H9 (cell line): ENCODE data around the gene ARHGEF10L. TPM values are rescaled to one million over a fixed set of nuclear protein-coding genes. Genes with fewer than 3 reads are reported as not detected.

Experiments
- DNase-seq: peaks from one replicate; pipeline ENCODE4 v3.0.0-alpha.2; 2017
- H2AFZ ChIP-seq: one replicate; pipeline ENCODE4 v1.6.1; 2013; ENCODE audit warnings: mild to moderate bottlenecking, low read length, control low read depth, moderate library complexity
- H2AK5ac ChIP-seq: 2 replicates; pipeline ENCODE4 v1.6.1; 2013; ENCODE audit warnings: low read length, control low read depth, mixed read lengths; ENCODE audit not compliant: insufficient read length
- H2BK120ac ChIP-seq: one replicate; pipeline ENCODE4 v1.6.1; 2013; ENCODE audit warnings: low read depth, mild to moderate bottlenecking, low read length, control low read depth, inconsistent platforms; ENCODE audit not compliant: poor library complexity, severe bottlenecking
- H2BK12ac ChIP-seq: 2 replicates; pipeline ENCODE4 v1.6.1; 2013; ENCODE audit warnings: low read length, control low read depth, mixed read lengths, low read depth; ENCODE audit not compliant: insufficient read length
- H2BK15ac ChIP-seq: 2 replicates; pipeline ENCODE4 v1.6.1; 2013; ENCODE audit warnings: low read depth, low read length, control low read depth
- H2BK20ac ChIP-seq: one replicate; pipeline ENCODE4 v1.6.1; 2013; ENCODE audit warnings: low read depth, mild to moderate bottlenecking, low read length, control low read depth, inconsistent platforms; ENCODE audit not compliant: poor library complexity, severe bottlenecking
- H2BK5ac ChIP-seq: 2 replicates; pipeline ENCODE4 v1.6.1; 2013; ENCODE audit warnings: low read length, control low read depth, mixed read lengths; ENCODE audit not compliant: insufficient read length
- H3K14ac ChIP-seq: 2 replicates; pipeline ENCODE4 v1.6.1; 2013; ENCODE audit warnings: low read length, control low read depth; ENCODE audit not compliant: insufficient read depth
- H3K18ac ChIP-seq: 2 replicates; pipeline ENCODE4 v1.6.1; 2013; ENCODE audit warnings: low read depth, mild to moderate bottlenecking, mixed read lengths, low read length, control low read depth; ENCODE audit not compliant: insufficient read length
- H3K23ac ChIP-seq: 2 replicates; pipeline ENCODE4 v1.6.1; 2013; ENCODE audit warnings: low read length, control low read depth, mixed read lengths, low read depth; ENCODE audit not compliant: insufficient read length
- H3K23me2 ChIP-seq: 2 replicates; pipeline ENCODE4 v1.6.1; 2013; ENCODE audit warnings: low read depth, mild to moderate bottlenecking, mixed read lengths, low read length, control low read depth; ENCODE audit not compliant: insufficient read length, poor library complexity, severe bottlenecking
- H3K27ac ChIP-seq: 2 replicates; pipeline ENCODE4 v1.5.1; 2013; ENCODE audit warnings: low read length, control low read depth, mixed read lengths, low read depth; ENCODE audit not compliant: insufficient read length
- H3K27me3 ChIP-seq: 2 replicates; pipeline ENCODE4 v1.6.1; 2013; ENCODE audit warnings: low read length, control low read depth, inconsistent platforms; ENCODE audit not compliant: insufficient read depth
- H3K4ac ChIP-seq: 2 replicates; pipeline ENCODE4 v1.6.1; 2013; ENCODE audit warnings: low read depth, mild to moderate bottlenecking, control low read depth, inconsistent platforms, low read length, moderate library complexity
- H3K4me1 ChIP-seq: 2 replicates; pipeline ENCODE4 v1.6.1; 2013; ENCODE audit warnings: low read length, control low read depth, inconsistent platforms; ENCODE audit not compliant: insufficient read depth
- H3K4me2 ChIP-seq: 2 replicates; pipeline ENCODE4 v1.6.1; 2013; ENCODE audit warnings: low read length, control low read depth, mixed read lengths; ENCODE audit not compliant: insufficient read length, insufficient read depth
- H3K56ac ChIP-seq: 2 replicates; pipeline ENCODE4 v1.6.1; 2013; ENCODE audit warnings: low read depth, mild to moderate bottlenecking, mixed read lengths, low read length, control low read depth; ENCODE audit not compliant: insufficient read length
- H3K79me1 ChIP-seq: 2 replicates; pipeline ENCODE4 v1.6.1; 2013; ENCODE audit warnings: low read depth, mild to moderate bottlenecking, moderate library complexity, low read length, control low read depth, inconsistent platforms; ENCODE audit not compliant: insufficient read depth, poor library complexity, severe bottlenecking
- H3K79me2 ChIP-seq: 2 replicates; pipeline ENCODE4 v1.6.1; 2013; ENCODE audit warnings: low read length, control low read depth, inconsistent platforms; ENCODE audit not compliant: insufficient read depth
- H3K9ac ChIP-seq: 2 replicates; pipeline ENCODE4 v1.6.1; 2013; ENCODE audit warnings: low read length, control low read depth, mixed read lengths; ENCODE audit not compliant: insufficient read length; ENCODE audit errors: extremely low read depth
- H3K9me3 ChIP-seq: one replicate; pipeline ENCODE4 v1.6.1; 2013; ENCODE audit warnings: low read depth, low read length, inconsistent platforms; ENCODE audit not compliant: control insufficient read depth
- H3T11ph ChIP-seq: one replicate; pipeline ENCODE4 v1.6.1; 2013; ENCODE audit warnings: mild to moderate bottlenecking, low read length, control low read depth, inconsistent platforms
- H4K20me1 ChIP-seq: one replicate; pipeline ENCODE4 v1.6.1; 2013; ENCODE audit not compliant: control insufficient read depth, insufficient read length, insufficient read depth
- H4K5ac ChIP-seq: 2 replicates; pipeline ENCODE4 v1.6.1; 2013; ENCODE audit warnings: low read depth, mild to moderate bottlenecking, mixed read lengths, low read length, control low read depth; ENCODE audit not compliant: insufficient read length
- H4K8ac ChIP-seq: replicated peaks from 2 replicates; pipeline ENCODE4 v1.6.1; 2013; ENCODE audit warnings: low read length, control low read depth, mixed read lengths, low read depth; ENCODE audit not compliant: insufficient read length
- H4K91ac ChIP-seq: 2 replicates; pipeline ENCODE4 v1.6.1; 2013; ENCODE audit warnings: low read depth, mild to moderate bottlenecking, moderate library complexity, mixed read lengths, low read length, control low read depth; ENCODE audit not compliant: insufficient read length
- H3K27ac Mint-ChIP-seq, 3 experiments: 2 replicates in 2 of 3; 3 replicates in 1 of 3; pipeline ENCODE4 v1.8.0; 2020 to 2021; ENCODE audit warnings: mixed read lengths in 3 of 3, mild to moderate bottlenecking in 1 of 3, moderate library complexity in 1 of 3
- H3K27me3 Mint-ChIP-seq: 2 replicates; pipeline ENCODE4 v1.8.0; 2021; ENCODE audit warnings: low read depth, mild to moderate bottlenecking, moderate library complexity, mixed read lengths
- H3K36me3 Mint-ChIP-seq, 3 experiments: 2 replicates in 2 of 3; 3 replicates in 1 of 3; pipeline ENCODE4 v1.8.0; 2020 to 2021; ENCODE audit warnings: low read depth in 3 of 3, mixed read lengths in 3 of 3; ENCODE audit not compliant: insufficient read depth in 1 of 3
- H3K4me1 Mint-ChIP-seq, 2 experiments: 2 replicates each; pipeline ENCODE4 v1.8.0; 2020; ENCODE audit warnings: mixed read lengths in 2 of 2
- H3K4me3 Mint-ChIP-seq, 2 experiments: 2 replicates in 1 of 2; 3 replicates in 1 of 2; pipeline ENCODE4 v1.8.0; 2020 to 2021; ENCODE audit warnings: mild to moderate bottlenecking in 2 of 2, mixed read lengths in 2 of 2, moderate library complexity in 1 of 2
- H3K9me3 Mint-ChIP-seq, 2 experiments: 2 replicates in 1 of 2; 3 replicates in 1 of 2; pipeline ENCODE4 v1.8.0; 2020; ENCODE audit warnings: mild to moderate bottlenecking in 2 of 2, mixed read lengths in 2 of 2, moderate library complexity in 1 of 2
- WGBS: extraction: QIAGEN DNeasy Blood & Tissue Kit; methylation state at CpG from one replicate; pipeline ENCODE4 v1.1.7; 2013; ENCODE audit warnings: missing lambda C conversion rate, low lambda C conversion rate, mixed read lengths; ENCODE audit not compliant: insufficient read length; ENCODE audit errors: extremely low coverage; 5-methylcytosine and 5-hydroxymethylcytosine counted together
- total RNA-seq: library from RNA; stranded (reverse); gene quantifications from 2 replicates; pipeline ENCODE4 v1.2.1, GENCODE V29; 2021
- TF ChIP-seq, protein P1 (sequence below): fragments of 200-600 bp; sonication (generic); conservative IDR thresholded peaks from 3 replicates; pipeline ENCODE4 v1.8.0; 2021; ENCODE audit warnings: antibody characterized with exemption, mild to moderate bottlenecking

The ARHGEF10L gene
- total RNA-seq, 1 experiment from 2014 or later, result 20.2 TPM

DNA sequence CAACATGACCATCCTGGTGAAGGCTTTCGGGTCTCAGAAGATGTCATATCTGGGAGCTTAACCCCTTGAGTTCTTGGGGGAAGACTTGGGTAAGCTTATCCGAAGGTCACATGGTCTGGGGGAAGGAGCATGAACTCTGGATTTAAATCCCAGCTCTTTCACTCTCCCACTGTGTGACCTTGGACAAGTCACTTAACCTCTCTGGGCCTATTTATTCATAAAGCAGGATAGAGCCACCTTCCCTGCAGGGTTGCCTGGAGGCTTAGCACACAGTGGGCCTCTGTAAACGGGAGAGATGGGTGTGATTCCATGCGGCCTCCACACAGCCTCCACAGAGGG, 8.2 kb upstream of the ARHGEF10L start:
- Mint-ChIP-seq H3K27me3 (no peaks in the 10 kb centered on the region), H3K27ac (no peak overlapping the region), H3K36me3 (no peaks in the 10 kb centered on the region; a peak in 1 of 7 replicates), H3K4me3 (no peak overlapping the region), H3K9me3 (peaks cover 2 to 3% of the 10 kb centered on the region in 2 experiments; a peak in 3 of 5 replicates), H3K4me1 (peaks cover 32 to 47% of the 10 kb centered on the region in 2 experiments)
- no peaks in the 10 kb centered on the region for H3K79me2 ChIP-seq
- H3K4me2 ChIP-seq, result no peak overlapping the region
- no peak overlapping the region for H2AK5ac ChIP-seq
- no peak overlapping the region for H3K27ac ChIP-seq
- H4K5ac ChIP-seq, result no peak overlapping the region
- no peak for DNase-seq
- TF ChIP-seq, protein P1, sequence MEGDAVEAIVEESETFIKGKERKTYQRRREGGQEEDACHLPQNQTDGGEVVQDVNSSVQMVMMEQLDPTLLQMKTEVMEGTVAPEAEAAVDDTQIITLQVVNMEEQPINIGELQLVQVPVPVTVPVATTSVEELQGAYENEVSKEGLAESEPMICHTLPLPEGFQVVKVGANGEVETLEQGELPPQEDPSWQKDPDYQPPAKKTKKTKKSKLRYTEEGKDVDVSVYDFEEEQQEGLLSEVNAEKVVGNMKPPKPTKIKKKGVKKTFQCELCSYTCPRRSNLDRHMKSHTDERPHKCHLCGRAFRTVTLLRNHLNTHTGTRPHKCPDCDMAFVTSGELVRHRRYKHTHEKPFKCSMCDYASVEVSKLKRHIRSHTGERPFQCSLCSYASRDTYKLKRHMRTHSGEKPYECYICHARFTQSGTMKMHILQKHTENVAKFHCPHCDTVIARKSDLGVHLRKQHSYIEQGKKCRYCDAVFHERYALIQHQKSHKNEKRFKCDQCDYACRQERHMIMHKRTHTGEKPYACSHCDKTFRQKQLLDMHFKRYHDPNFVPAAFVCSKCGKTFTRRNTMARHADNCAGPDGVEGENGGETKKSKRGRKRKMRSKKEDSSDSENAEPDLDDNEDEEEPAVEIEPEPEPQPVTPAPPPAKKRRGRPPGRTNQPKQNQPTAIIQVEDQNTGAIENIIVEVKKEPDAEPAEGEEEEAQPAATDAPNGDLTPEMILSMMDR, result no peak
- H3K4ac ChIP-seq, result no peak overlapping the region
- no peaks in the 10 kb centered on the region for H3K27me3 ChIP-seq
- H3K4me1 ChIP-seq, result peaks cover 3% of the 10 kb centered on the region; the same call in 1 of the 2 replicates
- no peaks in the 10 kb centered on the region for H4K20me1 ChIP-seq
- H3K9ac ChIP-seq, result no peak overlapping the region
- no peak overlapping the region for H3K14ac ChIP-seq
- no peak overlapping the region for H3K18ac ChIP-seq
- no peak overlapping the region for H3K23ac ChIP-seq
- no CpG with 5 or more reads among the region's 4 CpGs for WGBS
- no peak overlapping the region for H4K91ac ChIP-seq
- H2BK120ac ChIP-seq, result no peak overlapping the region
- H2BK5ac ChIP-seq, result no peak overlapping the region
- no peaks in the 10 kb centered on the region for H3K9me3 ChIP-seq
- no peak overlapping the region for H2BK20ac ChIP-seq
- H2BK15ac ChIP-seq, result no peak overlapping the region
- H2BK12ac ChIP-seq, result no peak overlapping the region
- H3T11ph ChIP-seq, result no peak overlapping the region
- H3K79me1 ChIP-seq, result no peaks in the 10 kb centered on the region
- H2AFZ ChIP-seq, result no peak overlapping the region
- H3K23me2 ChIP-seq, result no peaks in the 10 kb centered on the region
- no peak overlapping the region for H4K8ac ChIP-seq
- H3K56ac ChIP-seq, result no peak overlapping the region
